PFSK-1 (cell line): ENCODE results near the gene AMOTL1.

Experiments
- FOXP2 ChIP-seq: optimal IDR thresholded peaks from 2 replicates; pipeline ENCODE3; 2011; ENCODE audit warnings: borderline replicate concordance, control low read depth, inconsistent platforms; ENCODE audit not compliant: insufficient read depth; ENCODE audit errors: extremely low read length, extremely low read depth
- POLR2AphosphoS5 ChIP-seq: IDR thresholded peaks from 2 replicates; pipeline ENCODE4 v1.6.1; 2012; ENCODE audit warnings: low read depth, mild to moderate bottlenecking, control low read depth, low read length, moderate library complexity
- SIN3A ChIP-seq: IDR thresholded peaks from 2 replicates; pipeline ENCODE4 v1.6.1; 2012; ENCODE audit warnings: mild to moderate bottlenecking, low read length, moderate library complexity, borderline replicate concordance; ENCODE audit not compliant: insufficient read depth
- TAF1 ChIP-seq: IDR thresholded peaks from 2 replicates; pipeline ENCODE4 v1.6.1; 2012; ENCODE audit warnings: low read length, control low read depth, borderline replicate concordance; ENCODE audit not compliant: insufficient read depth
- TF ChIP-seq, protein P1 (sequence below), 2 experiments: IDR thresholded peaks; 2 replicates each; pipeline versions ENCODE4 v1.6.1 to v1.8.0; 2011 to 2012; ENCODE audit warnings: low read depth in 2 of 2, low read length in 2 of 2, control low read depth in 1 of 2, inconsistent platforms in 1 of 2, mild to moderate bottlenecking in 1 of 2, moderate library complexity in 1 of 2; ENCODE audit not compliant: insufficient read depth in 1 of 2

Gene AMOTL1

DNA sequence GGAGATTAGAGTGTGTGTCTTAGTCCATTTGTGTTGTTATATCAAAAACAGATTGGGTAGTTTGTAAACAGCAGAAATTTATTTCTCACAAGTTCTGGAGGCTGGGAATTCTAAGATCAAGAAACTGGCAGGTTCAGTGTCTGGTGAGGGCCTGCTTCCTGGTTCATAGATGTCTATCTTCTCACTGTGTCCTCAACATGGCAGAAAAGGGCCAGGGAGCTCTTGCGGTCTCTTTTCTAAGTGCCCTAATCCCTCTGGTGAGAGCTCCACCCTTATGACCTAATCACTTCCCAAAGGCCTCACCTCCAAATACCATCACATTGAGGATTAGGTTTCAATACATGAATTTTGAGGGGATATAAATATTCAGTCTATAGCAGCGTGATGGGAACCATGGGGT, 25.5 kb upstream of the AMOTL1 start:
- no peak for TF ChIP-seq POLR2AphosphoS5
- TF ChIP-seq TAF1 = no peak
- TF ChIP-seq, protein P1, sequence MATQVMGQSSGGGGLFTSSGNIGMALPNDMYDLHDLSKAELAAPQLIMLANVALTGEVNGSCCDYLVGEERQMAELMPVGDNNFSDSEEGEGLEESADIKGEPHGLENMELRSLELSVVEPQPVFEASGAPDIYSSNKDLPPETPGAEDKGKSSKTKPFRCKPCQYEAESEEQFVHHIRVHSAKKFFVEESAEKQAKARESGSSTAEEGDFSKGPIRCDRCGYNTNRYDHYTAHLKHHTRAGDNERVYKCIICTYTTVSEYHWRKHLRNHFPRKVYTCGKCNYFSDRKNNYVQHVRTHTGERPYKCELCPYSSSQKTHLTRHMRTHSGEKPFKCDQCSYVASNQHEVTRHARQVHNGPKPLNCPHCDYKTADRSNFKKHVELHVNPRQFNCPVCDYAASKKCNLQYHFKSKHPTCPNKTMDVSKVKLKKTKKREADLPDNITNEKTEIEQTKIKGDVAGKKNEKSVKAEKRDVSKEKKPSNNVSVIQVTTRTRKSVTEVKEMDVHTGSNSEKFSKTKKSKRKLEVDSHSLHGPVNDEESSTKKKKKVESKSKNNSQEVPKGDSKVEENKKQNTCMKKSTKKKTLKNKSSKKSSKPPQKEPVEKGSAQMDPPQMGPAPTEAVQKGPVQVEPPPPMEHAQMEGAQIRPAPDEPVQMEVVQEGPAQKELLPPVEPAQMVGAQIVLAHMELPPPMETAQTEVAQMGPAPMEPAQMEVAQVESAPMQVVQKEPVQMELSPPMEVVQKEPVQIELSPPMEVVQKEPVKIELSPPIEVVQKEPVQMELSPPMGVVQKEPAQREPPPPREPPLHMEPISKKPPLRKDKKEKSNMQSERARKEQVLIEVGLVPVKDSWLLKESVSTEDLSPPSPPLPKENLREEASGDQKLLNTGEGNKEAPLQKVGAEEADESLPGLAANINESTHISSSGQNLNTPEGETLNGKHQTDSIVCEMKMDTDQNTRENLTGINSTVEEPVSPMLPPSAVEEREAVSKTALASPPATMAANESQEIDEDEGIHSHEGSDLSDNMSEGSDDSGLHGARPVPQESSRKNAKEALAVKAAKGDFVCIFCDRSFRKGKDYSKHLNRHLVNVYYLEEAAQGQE (IDR thresholded peaks at IDR 0.05; ENCODE audit: insufficient read depth in 1 of 2, low read depth in 2 of 2, low read length in 2 of 2) = no peak
- TF ChIP-seq SIN3A = no peak
- no peak for TF ChIP-seq FOXP2

DNA sequence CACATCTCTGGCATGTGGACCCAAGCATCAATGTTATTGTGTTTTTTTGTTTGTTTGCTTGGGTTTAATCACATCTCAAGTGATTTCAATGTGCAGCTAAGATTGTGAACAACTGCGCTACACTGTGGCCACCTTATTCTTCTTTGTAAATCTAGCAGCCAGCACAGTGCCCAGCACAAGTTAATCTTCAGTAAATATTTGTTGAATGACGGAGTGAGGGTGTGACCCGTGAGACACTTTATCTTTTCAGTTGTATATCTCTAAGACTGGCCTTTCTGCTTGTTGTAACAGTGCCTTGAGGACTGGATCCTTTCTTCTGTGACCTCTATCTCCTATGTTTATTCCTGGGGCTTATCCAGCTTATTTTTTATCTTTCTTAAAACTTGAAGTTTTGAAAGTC, 21.4 kb upstream of the AMOTL1 start:
- TF ChIP-seq, protein P1 (IDR thresholded peaks at IDR 0.05; ENCODE audit: insufficient read depth in 1 of 2, low read depth in 2 of 2, low read length in 2 of 2) = no peak
- TF ChIP-seq FOXP2 = no peak
- no peak for TF ChIP-seq TAF1
- no peak for TF ChIP-seq POLR2AphosphoS5
- no peak for TF ChIP-seq SIN3A

DNA sequence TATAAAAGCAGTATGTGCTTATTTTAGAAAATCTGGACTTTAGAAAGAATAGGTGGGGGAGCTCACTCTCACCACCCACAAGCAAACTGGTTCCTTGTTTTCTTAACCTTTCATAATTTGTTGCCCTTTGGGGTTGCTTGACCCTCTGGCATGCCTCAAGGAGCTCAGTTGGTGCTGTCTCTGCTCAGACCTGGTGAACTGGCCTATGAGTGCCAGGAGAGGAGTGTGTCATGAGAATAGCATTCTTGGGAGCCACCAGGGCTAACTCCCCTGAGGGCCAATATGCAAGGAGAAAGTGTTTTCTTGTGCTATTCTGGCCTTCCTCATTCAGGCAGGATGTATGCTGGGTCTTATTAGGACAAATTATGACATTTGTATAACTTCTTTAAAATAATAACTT, 21.0 kb upstream of the AMOTL1 start:
- TF ChIP-seq TAF1 (no peak), POLR2AphosphoS5 (no peak)
- TF ChIP-seq, protein P1 (IDR thresholded peaks at IDR 0.05; ENCODE audit: insufficient read depth in 1 of 2, low read depth in 2 of 2, low read length in 2 of 2) = no peak

DNA sequence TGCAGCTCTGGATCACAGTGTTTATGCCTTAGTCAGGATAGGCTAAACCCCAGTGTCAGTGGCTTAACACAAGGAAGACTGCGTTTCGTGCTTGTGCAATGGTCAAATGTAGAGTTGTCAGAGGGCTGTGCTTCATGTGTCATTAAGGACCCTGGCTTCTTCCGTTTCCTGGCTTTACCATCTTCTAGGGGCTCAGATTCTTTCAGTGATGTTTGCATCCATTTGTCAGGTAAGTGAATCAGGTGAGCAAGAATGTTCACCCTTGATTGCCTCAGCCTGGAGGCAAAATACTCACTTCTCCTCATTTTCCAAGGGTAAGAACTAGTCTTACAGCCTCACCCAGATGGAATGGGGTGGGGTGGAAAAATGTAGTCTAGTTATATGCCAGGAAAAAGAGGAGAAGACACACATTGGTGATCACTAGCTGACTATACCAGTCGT, 20.5 kb upstream of the AMOTL1 start:
- TF ChIP-seq SIN3A (no peak), FOXP2 (no peak), TAF1 (no peak), POLR2AphosphoS5 (no peak)
- TF ChIP-seq, protein P1 (IDR thresholded peaks at IDR 0.05; ENCODE audit: insufficient read depth in 1 of 2, low read depth in 2 of 2, low read length in 2 of 2) = no peak

DNA sequence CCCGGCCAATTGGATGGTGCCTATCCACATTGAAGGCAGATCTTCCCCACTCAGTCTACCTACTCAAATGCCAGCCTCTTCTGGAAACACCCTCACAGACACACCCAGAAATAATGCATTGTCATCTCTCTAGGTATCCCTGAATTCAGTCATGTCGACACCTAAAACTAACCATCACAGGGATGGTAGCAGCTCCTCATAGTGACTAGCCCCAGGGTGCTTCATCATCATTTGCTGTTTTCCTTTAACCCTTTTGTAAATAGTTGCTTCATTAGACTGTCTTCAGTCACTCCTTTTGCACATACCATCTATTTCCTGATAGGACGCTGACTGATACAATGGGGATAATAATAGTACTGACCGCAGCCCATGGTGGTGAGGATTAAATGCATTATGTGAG, 18.8 kb upstream of the AMOTL1 start:
- TF ChIP-seq FOXP2 = no peak
- TF ChIP-seq POLR2AphosphoS5 = no peak
- TF ChIP-seq TAF1 = no peak
- TF ChIP-seq, protein P1 (IDR thresholded peaks at IDR 0.05; ENCODE audit: insufficient read depth in 1 of 2, low read depth in 2 of 2, low read length in 2 of 2) = no peak
- no peak for TF ChIP-seq SIN3A
